GM12872 (cell line): ENCODE measurements around the gene PCDHGB7.

Experiments used
- CTCF ChIP-seq: IDR thresholded peaks from 3 replicates; pipeline ENCODE4 v1.5.1; 2011; ENCODE audit warnings: low read depth, mild to moderate bottlenecking, low read length, moderate library complexity; ENCODE audit not compliant: insufficient read depth

PCDHGB7 gene

GRCh38 chr5:141437221-141437620 is 19.7 kb downstream of the PCDHGB7 start:
- TF ChIP-seq CTCF, result no peak

GRCh38 chr5:141439411-141440141 is 22.1 kb downstream of the PCDHGB7 start:
- TF ChIP-seq CTCF, result no peak

- TF ChIP-seq CTCF, result no peak
Measured at GRCh38 chr5:141440341-141440740, 22.9 kb downstream of the PCDHGB7 start.

- TF ChIP-seq CTCF, result no peak
Measured at GRCh38 chr5:141441571-141442170, 24.2 kb downstream of the PCDHGB7 start.

- TF ChIP-seq CTCF, result no peak
Measured at GRCh38 chr5:141465351-141465750, 47.9 kb downstream of the PCDHGB7 start.
